Measurements from ENCODE around the gene SUGP2.

SUGP2 gene

DNA sequence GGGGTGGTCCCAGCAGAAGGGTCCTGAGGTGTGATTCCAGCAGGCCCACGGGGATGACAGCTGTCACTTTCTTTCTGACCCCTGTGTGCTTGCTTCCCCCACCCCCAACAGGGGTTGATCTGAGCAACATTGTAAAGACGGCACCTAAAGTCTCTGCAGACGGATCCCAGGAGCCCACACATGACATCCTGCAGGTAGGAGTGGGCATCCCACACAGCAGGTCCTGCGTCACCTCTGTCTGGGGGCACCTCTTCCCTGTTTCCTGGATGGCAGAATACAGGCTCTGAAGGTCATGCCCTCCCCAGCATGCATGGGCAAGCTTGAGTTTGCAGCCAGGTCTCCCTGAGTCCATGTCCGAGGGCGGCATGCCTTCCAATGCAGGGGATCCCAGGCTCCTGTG is 10.6 kb upstream of the SUGP2 start:
- no peak for DNase-seq (ENCODE audit: low read depth)
- H3K36me3 ChIP-seq (ENCODE audit: control insufficient read depth, insufficient read depth, low read length, severe bottlenecking): peaks cover 24% of the 10 kb centered on the region
- no peaks in the 10 kb centered on the region for H3K9me3 ChIP-seq (ENCODE audit: control insufficient read depth, low read length)
- peaks cover 15% of the 10 kb centered on the region for H3K4me1 ChIP-seq (ENCODE audit: control insufficient read depth, insufficient read depth, low read length)
- no peaks in the 10 kb centered on the region for H3K27me3 ChIP-seq (replicated peaks; ENCODE audit: control insufficient read depth, insufficient read depth, low read length)
- H3K4me3 ChIP-seq (ENCODE audit: low read length): no peak overlapping the region
- H3K9ac ChIP-seq (ENCODE audit: low read length): no peak overlapping the region

DNA sequence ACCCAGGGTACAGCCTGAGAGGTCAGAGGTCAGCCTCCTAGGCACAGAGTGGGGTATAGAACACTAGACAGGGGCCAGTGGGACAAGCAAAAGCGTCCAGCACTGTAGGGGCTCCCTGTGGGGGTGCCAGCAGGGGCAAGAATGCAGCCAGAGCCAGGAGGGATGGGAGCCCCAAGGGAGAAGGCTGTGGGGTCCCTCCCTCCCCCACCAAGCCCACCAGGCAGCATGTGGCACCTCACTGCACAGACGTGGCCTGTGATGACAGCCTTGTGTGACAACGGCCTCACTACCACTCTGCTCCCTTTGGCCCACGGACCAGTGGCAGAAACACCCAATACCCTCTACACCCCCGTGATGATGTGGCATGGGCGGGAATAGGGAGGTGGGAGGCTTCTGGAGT is 10.2 kb upstream of the SUGP2 start:
- H3K4me1 ChIP-seq (ENCODE audit: control insufficient read depth, insufficient read depth, low read length): peaks cover 15% of the 10 kb centered on the region
- peaks cover 24% of the 10 kb centered on the region for H3K36me3 ChIP-seq (ENCODE audit: control insufficient read depth, insufficient read depth, low read length, severe bottlenecking)
- H3K9me3 ChIP-seq (ENCODE audit: control insufficient read depth, low read length): no peaks in the 10 kb centered on the region
- no peak for DNase-seq (ENCODE audit: low read depth)
- no peak overlapping the region for H3K4me3 ChIP-seq (ENCODE audit: low read length)
- H3K9ac ChIP-seq (ENCODE audit: low read length): no peak overlapping the region
- H3K27me3 ChIP-seq (replicated peaks; ENCODE audit: control insufficient read depth, insufficient read depth, low read length): no peaks in the 10 kb centered on the region

DNA sequence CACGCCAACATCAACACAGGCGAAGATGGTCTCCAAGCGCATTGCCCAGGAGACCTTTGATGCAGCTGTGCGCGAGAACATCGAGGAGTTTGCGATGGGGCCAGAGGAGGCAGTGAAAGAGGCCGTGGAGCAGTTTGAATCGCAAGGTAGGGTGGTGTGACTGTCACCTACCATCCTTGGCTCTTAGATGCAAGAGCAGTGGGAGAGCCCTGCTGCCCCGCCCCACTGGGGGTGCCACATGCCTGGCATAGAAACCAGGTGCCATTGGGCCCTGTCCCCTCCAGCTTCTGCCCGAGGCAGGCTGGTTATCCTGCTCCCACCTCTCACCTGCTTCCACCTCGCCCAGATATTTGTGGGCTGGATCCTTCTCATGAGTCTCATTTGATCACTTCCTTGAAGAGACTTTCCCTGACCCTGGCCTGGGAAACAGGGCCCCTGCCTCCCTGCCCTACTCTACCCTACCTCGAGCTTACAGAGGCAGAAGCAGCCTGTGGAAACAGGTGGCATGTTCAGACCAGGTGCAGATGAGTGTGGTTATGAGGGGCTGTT is 9.5 kb upstream of the SUGP2 start:
- H3K36me3 ChIP-seq (ENCODE audit: control insufficient read depth, insufficient read depth, low read length, severe bottlenecking): peaks cover 30% of the 10 kb centered on the region
- DNase-seq (ENCODE audit: low read depth): no peak
- no peak overlapping the region for H3K9ac ChIP-seq (ENCODE audit: low read length)
- H3K4me3 ChIP-seq (ENCODE audit: low read length): no peak overlapping the region
- no peaks in the 10 kb centered on the region for H3K9me3 ChIP-seq (ENCODE audit: control insufficient read depth, low read length)
- H3K4me1 ChIP-seq (ENCODE audit: control insufficient read depth, insufficient read depth, low read length): peaks cover 15% of the 10 kb centered on the region
- H3K27me3 ChIP-seq (replicated peaks; ENCODE audit: control insufficient read depth, insufficient read depth, low read length): no peaks in the 10 kb centered on the region

DNA sequence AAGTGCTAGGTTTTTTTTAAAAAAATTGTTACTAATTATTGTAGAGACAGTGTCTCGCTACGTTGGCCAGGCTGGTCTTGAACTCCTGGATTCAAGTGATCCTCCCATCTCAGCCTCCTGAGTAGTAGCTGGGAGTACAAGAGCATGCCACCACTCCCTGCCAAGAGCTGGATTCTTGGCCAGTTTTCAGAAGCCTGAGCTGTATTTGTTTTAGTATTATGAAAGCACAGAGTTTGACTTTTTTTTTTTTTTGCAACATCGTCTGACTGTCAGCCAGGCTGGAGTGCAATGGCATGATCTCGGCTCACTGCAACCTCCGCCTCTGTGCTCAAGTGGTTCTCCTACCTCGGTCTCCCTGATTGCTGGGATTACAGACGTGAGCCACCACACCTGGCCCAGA is 7.1 kb upstream of the SUGP2 start:
- DNase-seq (ENCODE audit: low read depth): peak; percentile 94
- peaks cover 8% of the 10 kb centered on the region for H3K4me1 ChIP-seq (ENCODE audit: control insufficient read depth, insufficient read depth, low read length)
- no peaks in the 10 kb centered on the region for H3K9me3 ChIP-seq (ENCODE audit: control insufficient read depth, low read length)
- no peaks in the 10 kb centered on the region for H3K27me3 ChIP-seq (replicated peaks; ENCODE audit: control insufficient read depth, insufficient read depth, low read length)
- H3K4me3 ChIP-seq (ENCODE audit: low read length): no peak overlapping the region
- H3K9ac ChIP-seq (ENCODE audit: low read length): peak overlapping the region; percentile 23
- H3K36me3 ChIP-seq (ENCODE audit: control insufficient read depth, insufficient read depth, low read length, severe bottlenecking): peaks cover 26% of the 10 kb centered on the region

DNA sequence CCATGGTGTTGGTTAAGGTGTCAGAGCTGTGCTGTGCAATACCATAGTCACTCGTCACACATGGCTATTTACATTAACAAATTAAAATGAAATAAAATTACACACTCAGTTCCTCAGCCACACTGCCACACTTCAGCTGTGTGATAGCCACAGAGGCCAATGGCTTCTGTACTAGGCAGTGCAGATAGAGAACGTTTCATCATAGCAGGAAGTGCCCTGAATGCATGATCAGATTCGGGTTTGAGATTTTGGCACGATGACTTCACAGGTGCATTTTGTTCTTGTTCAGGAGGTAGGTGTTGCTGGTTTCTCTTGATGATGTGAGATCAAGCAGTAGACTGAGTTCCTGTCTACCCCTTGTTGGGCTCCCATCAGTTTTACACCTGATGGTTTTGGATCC is 6.6 kb upstream of the SUGP2 start:
- H3K27me3 ChIP-seq (replicated peaks; ENCODE audit: control insufficient read depth, insufficient read depth, low read length): no peaks in the 10 kb centered on the region
- H3K36me3 ChIP-seq (ENCODE audit: control insufficient read depth, insufficient read depth, low read length, severe bottlenecking): peaks cover 26% of the 10 kb centered on the region
- no peak for DNase-seq (ENCODE audit: low read depth)

DNA sequence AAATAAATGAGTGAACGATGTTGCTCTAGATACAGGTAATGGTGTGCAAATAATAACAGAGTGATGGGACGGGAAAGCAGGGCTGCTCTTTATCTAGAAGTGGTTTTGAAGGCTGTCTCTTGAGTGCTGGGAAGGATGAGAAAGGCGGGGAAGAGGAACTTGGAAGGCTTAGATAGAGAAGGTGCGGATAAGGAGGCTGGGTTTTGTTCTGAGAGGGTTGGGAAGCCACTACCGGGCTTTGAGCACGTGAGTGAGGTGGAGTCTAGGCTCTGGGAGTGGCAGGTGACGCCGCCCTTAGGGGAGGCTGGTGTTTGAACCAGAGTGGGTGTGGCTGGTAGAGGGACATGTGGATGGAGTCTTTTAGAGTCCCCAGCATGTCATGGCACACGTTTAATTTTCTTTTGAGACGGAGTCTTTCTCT is 897 bp upstream of the SUGP2 start:
- Histone ChIP-seq H3K9me3 (ENCODE audit: control insufficient read depth, low read length) (no peaks in the 10 kb centered on the region), H3K4me1 (ENCODE audit: control insufficient read depth, insufficient read depth, low read length) (peaks cover 15% of the 10 kb centered on the region), H3K36me3 (ENCODE audit: control insufficient read depth, insufficient read depth, low read length, severe bottlenecking) (peaks cover 21% of the 10 kb centered on the region), H3K9ac (ENCODE audit: low read length) (peak overlapping the region; percentile 98), H3K27me3 (replicated peaks; ENCODE audit: control insufficient read depth, insufficient read depth, low read length) (no peaks in the 10 kb centered on the region), H3K4me3 (ENCODE audit: low read length) (peak overlapping the region; percentile 96)
- DNase-seq (ENCODE audit: low read depth): peak; percentile 62

More for the DNA sequence above, 6.6 kb upstream of the SUGP2 start:
- Histone ChIP-seq H3K9ac (ENCODE audit: low read length) (no peak overlapping the region), H3K4me1 (ENCODE audit: control insufficient read depth, insufficient read depth, low read length) (peaks cover 8% of the 10 kb centered on the region), H3K9me3 (ENCODE audit: control insufficient read depth, low read length) (no peaks in the 10 kb centered on the region), H3K4me3 (ENCODE audit: low read length) (no peak overlapping the region)

DNA sequence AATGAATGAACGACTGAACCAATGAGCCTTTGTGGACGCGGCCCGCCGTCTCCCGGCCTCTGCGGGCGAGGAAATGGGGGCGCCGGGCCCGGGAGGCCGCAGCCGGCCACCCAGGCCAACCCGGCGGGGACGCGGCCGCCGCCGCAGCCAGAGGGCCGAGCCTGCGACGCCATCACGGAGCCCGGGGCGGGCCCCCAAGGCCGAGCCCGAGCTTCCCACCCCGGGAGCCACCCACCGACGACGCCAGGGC is 216 bp downstream of the SUGP2 start:
- peaks cover 27% of the 10 kb centered on the region for H3K36me3 ChIP-seq (ENCODE audit: control insufficient read depth, insufficient read depth, low read length, severe bottlenecking)
- peak overlapping the region; percentile 98 for H3K9ac ChIP-seq (ENCODE audit: low read length)
- peaks cover 15% of the 10 kb centered on the region for H3K4me1 ChIP-seq (ENCODE audit: control insufficient read depth, insufficient read depth, low read length)
- DNase-seq (ENCODE audit: low read depth): no peak
- H3K4me3 ChIP-seq (ENCODE audit: low read length): peak overlapping the region; percentile 96
- H3K9me3 ChIP-seq (ENCODE audit: control insufficient read depth, low read length): no peaks in the 10 kb centered on the region
- H3K27me3 ChIP-seq (replicated peaks; ENCODE audit: control insufficient read depth, insufficient read depth, low read length): no peaks in the 10 kb centered on the region

DNA sequence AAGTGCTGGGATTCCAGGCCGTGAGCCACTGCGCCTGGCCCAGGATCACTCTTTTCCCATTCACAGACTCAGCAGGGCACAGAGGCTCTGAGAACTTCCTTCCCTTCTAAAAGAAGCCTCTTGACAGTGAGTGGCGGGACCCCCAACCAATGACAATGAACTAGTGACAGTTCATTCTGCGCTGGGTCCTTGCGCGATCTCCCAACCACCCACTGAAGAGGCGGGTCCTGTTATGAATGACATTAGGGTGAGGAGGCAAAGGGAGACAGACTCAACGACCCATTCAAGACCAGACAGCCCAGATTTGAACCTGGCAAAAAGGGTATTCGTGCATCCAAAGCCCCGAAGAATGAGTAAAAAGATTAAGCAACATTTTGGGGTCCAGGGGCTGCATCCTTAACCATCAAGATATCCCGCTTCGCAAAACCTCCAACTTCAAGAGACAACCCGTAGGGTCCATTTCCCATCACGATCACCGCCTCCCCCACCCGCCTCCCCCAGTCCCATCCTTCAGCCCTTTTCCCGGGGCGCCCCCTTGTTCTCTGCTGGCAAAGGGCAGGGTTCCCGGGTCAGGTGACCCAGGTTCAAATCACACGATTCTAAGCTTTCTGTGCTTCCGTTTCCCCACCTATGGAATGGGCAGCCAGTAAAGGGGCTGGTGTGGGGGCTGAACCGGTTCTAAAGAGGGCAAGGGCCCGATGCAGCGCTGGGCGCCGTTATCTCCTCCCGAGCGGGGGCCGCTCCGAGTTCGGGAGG is 719 bp downstream of the SUGP2 start:
- Histone ChIP-seq H3K9ac (ENCODE audit: low read length) (peak overlapping the region; percentile 98), H3K4me3 (ENCODE audit: low read length) (peak overlapping the region; percentile 96), H3K36me3 (ENCODE audit: control insufficient read depth, insufficient read depth, low read length, severe bottlenecking) (peaks cover 26% of the 10 kb centered on the region), H3K9me3 (ENCODE audit: control insufficient read depth, low read length) (no peaks in the 10 kb centered on the region), H3K27me3 (replicated peaks; ENCODE audit: control insufficient read depth, insufficient read depth, low read length) (no peaks in the 10 kb centered on the region), H3K4me1 (ENCODE audit: control insufficient read depth, insufficient read depth, low read length) (peaks cover 15% of the 10 kb centered on the region)
- DNase-seq (ENCODE audit: low read depth): peak; percentile 83

DNA sequence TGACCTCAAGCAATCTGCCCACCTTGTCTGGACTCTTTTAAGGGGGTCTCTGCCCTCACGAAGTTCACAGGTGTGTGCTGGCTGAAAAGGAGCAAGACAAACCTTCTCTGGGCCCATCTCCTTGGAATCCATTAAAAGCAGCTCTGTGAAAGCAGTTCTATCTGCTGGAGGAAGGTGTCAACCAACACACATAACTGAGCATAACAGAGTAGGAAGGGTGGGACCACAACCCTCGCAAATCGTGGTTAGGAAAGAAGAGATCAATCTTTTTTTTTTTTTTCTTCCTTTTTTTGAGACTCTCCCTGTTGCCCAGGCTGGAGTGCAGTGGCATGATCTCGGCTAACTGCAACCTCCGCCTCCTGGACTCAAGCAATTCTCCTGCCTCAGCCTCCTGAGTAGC is 1.4 kb downstream of the SUGP2 start:
- Histone ChIP-seq H3K36me3 (ENCODE audit: control insufficient read depth, insufficient read depth, low read length, severe bottlenecking) (peaks cover 31% of the 10 kb centered on the region), H3K9me3 (ENCODE audit: control insufficient read depth, low read length) (no peaks in the 10 kb centered on the region), H3K27me3 (replicated peaks; ENCODE audit: control insufficient read depth, insufficient read depth, low read length) (no peaks in the 10 kb centered on the region), H3K4me1 (ENCODE audit: control insufficient read depth, insufficient read depth, low read length) (peaks cover 15% of the 10 kb centered on the region), H3K9ac (ENCODE audit: low read length) (peak overlapping the region; percentile 98), H3K4me3 (ENCODE audit: low read length) (peak overlapping the region; percentile 96)
- DNase-seq (ENCODE audit: low read depth): no peak

DNA sequence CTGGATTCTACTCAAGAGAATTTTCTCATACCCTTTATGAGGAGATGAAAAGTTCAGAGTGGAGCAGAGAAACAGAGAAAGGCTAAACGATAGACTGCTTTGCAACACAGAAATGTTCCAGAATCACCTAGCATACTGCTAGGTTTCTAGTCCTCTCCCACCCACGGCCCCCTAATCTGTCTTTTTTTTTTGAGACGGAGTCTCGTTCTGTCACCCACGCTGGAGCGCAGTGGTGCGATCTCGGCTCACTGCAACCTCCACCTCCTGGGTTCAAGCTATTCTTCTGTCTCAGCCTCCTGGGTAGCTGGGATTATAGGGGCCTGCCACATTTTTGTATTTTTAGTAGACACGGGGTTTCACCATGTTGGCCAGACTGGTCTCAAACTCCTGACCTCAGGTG is 4.8 kb downstream of the SUGP2 start:
- no peak overlapping the region for H3K9ac ChIP-seq (ENCODE audit: low read length)
- DNase-seq (ENCODE audit: low read depth): no peak
- no peak overlapping the region for H3K4me3 ChIP-seq (ENCODE audit: low read length)
- no peaks in the 10 kb centered on the region for H3K9me3 ChIP-seq (ENCODE audit: control insufficient read depth, low read length)
- peaks cover 65% of the 10 kb centered on the region for H3K36me3 ChIP-seq (ENCODE audit: control insufficient read depth, insufficient read depth, low read length, severe bottlenecking)
- peaks cover 8% of the 10 kb centered on the region for H3K4me1 ChIP-seq (ENCODE audit: control insufficient read depth, insufficient read depth, low read length)
- no peaks in the 10 kb centered on the region for H3K27me3 ChIP-seq (replicated peaks; ENCODE audit: control insufficient read depth, insufficient read depth, low read length)

DNA sequence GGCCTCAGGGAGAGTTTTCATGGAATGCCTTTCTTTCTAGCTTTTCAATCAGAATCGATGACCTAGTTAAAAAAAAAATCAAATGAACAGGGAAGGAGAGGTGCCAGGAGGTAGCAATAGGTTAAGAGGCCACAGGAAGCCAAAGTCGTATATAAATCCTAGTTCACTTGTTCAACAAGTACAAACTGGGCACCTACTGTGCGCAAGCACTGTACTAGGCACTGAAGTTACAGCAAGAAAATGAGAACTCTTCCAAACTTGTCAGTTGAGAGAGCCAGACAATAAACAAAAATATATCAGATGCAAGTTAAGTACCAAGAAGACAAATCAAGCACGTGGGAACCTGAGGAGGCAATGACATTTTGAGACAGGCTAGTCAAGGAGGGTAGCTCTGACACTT is 6.1 kb downstream of the SUGP2 start:
- H3K4me3 ChIP-seq (ENCODE audit: low read length): no peak overlapping the region

More for the DNA sequence above, 6.1 kb downstream of the SUGP2 start:
- H3K9ac ChIP-seq (ENCODE audit: low read length): no peak overlapping the region
- H3K36me3 ChIP-seq (ENCODE audit: control insufficient read depth, insufficient read depth, low read length, severe bottlenecking): peaks cover 78% of the 10 kb centered on the region
- H3K27me3 ChIP-seq (replicated peaks; ENCODE audit: control insufficient read depth, insufficient read depth, low read length): no peaks in the 10 kb centered on the region
- DNase-seq (ENCODE audit: low read depth): no peak
- H3K9me3 ChIP-seq (ENCODE audit: control insufficient read depth, low read length): no peaks in the 10 kb centered on the region
- peaks cover 8% of the 10 kb centered on the region for H3K4me1 ChIP-seq (ENCODE audit: control insufficient read depth, insufficient read depth, low read length)
